ENCODE data around the gene PIEZO2.
A peak's percentile ranks its signal among the peaks of the same experiment; 100 is the strongest.

PIEZO2 gene

GRCh38 chr18:10838553-10838952 lies 310.8 kb downstream of the PIEZO2 start:
- DNase-seq, result no peak

GRCh38 chr18:10834128-10834815 lies 315.1 kb downstream of the PIEZO2 start:
- DNase-seq, result no peak

- DNase-seq, result no peak
Measured at GRCh38 chr18:10833656-10834055, 315.7 kb downstream of the PIEZO2 start.

- no peak for DNase-seq
Measured at GRCh38 chr18:10826400-10826799, 323.0 kb downstream of the PIEZO2 start.

GRCh38 chr18:10822456-10822855 lies 326.9 kb downstream of the PIEZO2 start:
- no peak for DNase-seq

- DNase-seq, result no peak
Measured at GRCh38 chr18:10820681-10821080, 328.7 kb downstream of the PIEZO2 start.

GRCh38 chr18:10814336-10814735 lies 335.0 kb downstream of the PIEZO2 start:
- DNase-seq, result no peak

- no peak for DNase-seq
Measured at GRCh38 chr18:10805587-10806118, 343.7 kb downstream of the PIEZO2 start.

- DNase-seq, result no peak
Measured at GRCh38 chr18:10804126-10804525, 345.2 kb downstream of the PIEZO2 start.

GRCh38 chr18:10798727-10799550 lies 350.4 kb downstream of the PIEZO2 start:
- DNase-seq, result no peak

GRCh38 chr18:10797896-10798295 lies 351.5 kb downstream of the PIEZO2 start:
- DNase-seq, result no peak

- DNase-seq, result no peak
Measured at GRCh38 chr18:10794771-10795170, 354.6 kb downstream of the PIEZO2 start.

GRCh38 chr18:10793730-10794370 lies 355.5 kb downstream of the PIEZO2 start:
- no peak for DNase-seq

GRCh38 chr18:10792181-10792580 lies 357.2 kb downstream of the PIEZO2 start:
- no peak for DNase-seq

GRCh38 chr18:10791169-10791831 lies 358.1 kb downstream of the PIEZO2 start:
- DNase-seq, result no peak

GRCh38 chr18:10789180-10789579 lies 360.2 kb downstream of the PIEZO2 start:
- no peak for DNase-seq

GRCh38 chr18:10787293-10787901 lies 362.0 kb downstream of the PIEZO2 start:
- DNase-seq, result peak; percentile 66 to 80

- DNase-seq, result no peak
Measured at GRCh38 chr18:10785798-10786197, 363.6 kb downstream of the PIEZO2 start.

- no peak for DNase-seq
Measured at GRCh38 chr18:10784596-10785202, 364.7 kb downstream of the PIEZO2 start.

GRCh38 chr18:10783941-10784340 lies 365.4 kb downstream of the PIEZO2 start:
- no peak for DNase-seq

- DNase-seq, result no peak
Measured at GRCh38 chr18:10776493-10776892, 372.9 kb downstream of the PIEZO2 start.

GRCh38 chr18:10775026-10775425 lies 374.3 kb downstream of the PIEZO2 start:
- DNase-seq, result no peak
